H9 (cell line): ENCODE results near the gene KIAA1958. TPM values are rescaled to one million over a fixed set of nuclear protein-coding genes. Genes with fewer than 3 reads are reported as not detected.

Source experiments
- DNase-seq: peaks from one replicate; pipeline ENCODE4 v3.0.0-alpha.2; 2017
- H2AFZ ChIP-seq: one replicate; pipeline ENCODE4 v1.6.1; 2013; ENCODE audit warnings: mild to moderate bottlenecking, low read length, control low read depth, moderate library complexity
- H2AK5ac ChIP-seq: 2 replicates; pipeline ENCODE4 v1.6.1; 2013; ENCODE audit warnings: low read length, control low read depth, mixed read lengths; ENCODE audit not compliant: insufficient read length
- H2BK120ac ChIP-seq: one replicate; pipeline ENCODE4 v1.6.1; 2013; ENCODE audit warnings: low read depth, mild to moderate bottlenecking, low read length, control low read depth, inconsistent platforms; ENCODE audit not compliant: poor library complexity, severe bottlenecking
- H2BK12ac ChIP-seq: 2 replicates; pipeline ENCODE4 v1.6.1; 2013; ENCODE audit warnings: low read length, control low read depth, mixed read lengths, low read depth; ENCODE audit not compliant: insufficient read length
- H2BK15ac ChIP-seq: 2 replicates; pipeline ENCODE4 v1.6.1; 2013; ENCODE audit warnings: low read depth, low read length, control low read depth
- H2BK20ac ChIP-seq: one replicate; pipeline ENCODE4 v1.6.1; 2013; ENCODE audit warnings: low read depth, mild to moderate bottlenecking, low read length, control low read depth, inconsistent platforms; ENCODE audit not compliant: poor library complexity, severe bottlenecking
- H2BK5ac ChIP-seq: 2 replicates; pipeline ENCODE4 v1.6.1; 2013; ENCODE audit warnings: low read length, control low read depth, mixed read lengths; ENCODE audit not compliant: insufficient read length
- H3K14ac ChIP-seq: 2 replicates; pipeline ENCODE4 v1.6.1; 2013; ENCODE audit warnings: low read length, control low read depth; ENCODE audit not compliant: insufficient read depth
- H3K18ac ChIP-seq: 2 replicates; pipeline ENCODE4 v1.6.1; 2013; ENCODE audit warnings: low read depth, mild to moderate bottlenecking, mixed read lengths, low read length, control low read depth; ENCODE audit not compliant: insufficient read length
- H3K23ac ChIP-seq: 2 replicates; pipeline ENCODE4 v1.6.1; 2013; ENCODE audit warnings: low read length, control low read depth, mixed read lengths, low read depth; ENCODE audit not compliant: insufficient read length
- H3K23me2 ChIP-seq: 2 replicates; pipeline ENCODE4 v1.6.1; 2013; ENCODE audit warnings: low read depth, mild to moderate bottlenecking, mixed read lengths, low read length, control low read depth; ENCODE audit not compliant: insufficient read length, poor library complexity, severe bottlenecking
- H3K27ac ChIP-seq: 2 replicates; pipeline ENCODE4 v1.5.1; 2013; ENCODE audit warnings: low read length, control low read depth, mixed read lengths, low read depth; ENCODE audit not compliant: insufficient read length
- H3K27me3 ChIP-seq: 2 replicates; pipeline ENCODE4 v1.6.1; 2013; ENCODE audit warnings: low read length, control low read depth, inconsistent platforms; ENCODE audit not compliant: insufficient read depth
- H3K4ac ChIP-seq: 2 replicates; pipeline ENCODE4 v1.6.1; 2013; ENCODE audit warnings: low read depth, mild to moderate bottlenecking, control low read depth, inconsistent platforms, low read length, moderate library complexity
- H3K4me1 ChIP-seq: 2 replicates; pipeline ENCODE4 v1.6.1; 2013; ENCODE audit warnings: low read length, control low read depth, inconsistent platforms; ENCODE audit not compliant: insufficient read depth
- H3K4me2 ChIP-seq: 2 replicates; pipeline ENCODE4 v1.6.1; 2013; ENCODE audit warnings: low read length, control low read depth, mixed read lengths; ENCODE audit not compliant: insufficient read length, insufficient read depth
- H3K56ac ChIP-seq: 2 replicates; pipeline ENCODE4 v1.6.1; 2013; ENCODE audit warnings: low read depth, mild to moderate bottlenecking, mixed read lengths, low read length, control low read depth; ENCODE audit not compliant: insufficient read length
- H3K79me1 ChIP-seq: 2 replicates; pipeline ENCODE4 v1.6.1; 2013; ENCODE audit warnings: low read depth, mild to moderate bottlenecking, moderate library complexity, low read length, control low read depth, inconsistent platforms; ENCODE audit not compliant: insufficient read depth, poor library complexity, severe bottlenecking
- H3K79me2 ChIP-seq: 2 replicates; pipeline ENCODE4 v1.6.1; 2013; ENCODE audit warnings: low read length, control low read depth, inconsistent platforms; ENCODE audit not compliant: insufficient read depth
- H3K9ac ChIP-seq: 2 replicates; pipeline ENCODE4 v1.6.1; 2013; ENCODE audit warnings: low read length, control low read depth, mixed read lengths; ENCODE audit not compliant: insufficient read length; ENCODE audit errors: extremely low read depth
- H3K9me3 ChIP-seq: one replicate; pipeline ENCODE4 v1.6.1; 2013; ENCODE audit warnings: low read depth, low read length, inconsistent platforms; ENCODE audit not compliant: control insufficient read depth
- H3T11ph ChIP-seq: one replicate; pipeline ENCODE4 v1.6.1; 2013; ENCODE audit warnings: mild to moderate bottlenecking, low read length, control low read depth, inconsistent platforms
- H4K20me1 ChIP-seq: one replicate; pipeline ENCODE4 v1.6.1; 2013; ENCODE audit not compliant: control insufficient read depth, insufficient read length, insufficient read depth
- H4K5ac ChIP-seq: 2 replicates; pipeline ENCODE4 v1.6.1; 2013; ENCODE audit warnings: low read depth, mild to moderate bottlenecking, mixed read lengths, low read length, control low read depth; ENCODE audit not compliant: insufficient read length
- H4K8ac ChIP-seq: replicated peaks from 2 replicates; pipeline ENCODE4 v1.6.1; 2013; ENCODE audit warnings: low read length, control low read depth, mixed read lengths, low read depth; ENCODE audit not compliant: insufficient read length
- H4K91ac ChIP-seq: 2 replicates; pipeline ENCODE4 v1.6.1; 2013; ENCODE audit warnings: low read depth, mild to moderate bottlenecking, moderate library complexity, mixed read lengths, low read length, control low read depth; ENCODE audit not compliant: insufficient read length
- H3K27ac Mint-ChIP-seq, 3 experiments: 2 replicates in 2 of 3; 3 replicates in 1 of 3; pipeline ENCODE4 v1.8.0; 2020 to 2021; ENCODE audit warnings: mixed read lengths in 3 of 3, mild to moderate bottlenecking in 1 of 3, moderate library complexity in 1 of 3
- H3K27me3 Mint-ChIP-seq: 2 replicates; pipeline ENCODE4 v1.8.0; 2021; ENCODE audit warnings: low read depth, mild to moderate bottlenecking, moderate library complexity, mixed read lengths
- H3K36me3 Mint-ChIP-seq, 3 experiments: 2 replicates in 2 of 3; 3 replicates in 1 of 3; pipeline ENCODE4 v1.8.0; 2020 to 2021; ENCODE audit warnings: low read depth in 3 of 3, mixed read lengths in 3 of 3; ENCODE audit not compliant: insufficient read depth in 1 of 3
- H3K4me1 Mint-ChIP-seq, 2 experiments: 2 replicates each; pipeline ENCODE4 v1.8.0; 2020; ENCODE audit warnings: mixed read lengths in 2 of 2
- H3K4me3 Mint-ChIP-seq, 2 experiments: 2 replicates in 1 of 2; 3 replicates in 1 of 2; pipeline ENCODE4 v1.8.0; 2020 to 2021; ENCODE audit warnings: mild to moderate bottlenecking in 2 of 2, mixed read lengths in 2 of 2, moderate library complexity in 1 of 2
- H3K9me3 Mint-ChIP-seq, 2 experiments: 2 replicates in 1 of 2; 3 replicates in 1 of 2; pipeline ENCODE4 v1.8.0; 2020; ENCODE audit warnings: mild to moderate bottlenecking in 2 of 2, mixed read lengths in 2 of 2, moderate library complexity in 1 of 2
- whole genome bisulfite sequencing: extraction: QIAGEN DNeasy Blood & Tissue Kit; methylation state at CpG from one replicate; pipeline ENCODE4 v1.1.7; 2013; ENCODE audit warnings: missing lambda C conversion rate, low lambda C conversion rate, mixed read lengths; ENCODE audit not compliant: insufficient read length; ENCODE audit errors: extremely low coverage; 5-methylcytosine and 5-hydroxymethylcytosine counted together
- total RNA-seq: library from RNA; stranded (reverse); gene quantifications from 2 replicates; pipeline ENCODE4 v1.2.1, GENCODE V29; 2021
- TF ChIP-seq, protein P1 (sequence below): fragments of 200-600 bp; sonication (generic); conservative IDR thresholded peaks from 3 replicates; pipeline ENCODE4 v1.8.0; 2021; ENCODE audit warnings: antibody characterized with exemption, mild to moderate bottlenecking

The KIAA1958 gene
- total RNA-seq, 1 experiment from 2014 or later, result 34.0 TPM

DNA sequence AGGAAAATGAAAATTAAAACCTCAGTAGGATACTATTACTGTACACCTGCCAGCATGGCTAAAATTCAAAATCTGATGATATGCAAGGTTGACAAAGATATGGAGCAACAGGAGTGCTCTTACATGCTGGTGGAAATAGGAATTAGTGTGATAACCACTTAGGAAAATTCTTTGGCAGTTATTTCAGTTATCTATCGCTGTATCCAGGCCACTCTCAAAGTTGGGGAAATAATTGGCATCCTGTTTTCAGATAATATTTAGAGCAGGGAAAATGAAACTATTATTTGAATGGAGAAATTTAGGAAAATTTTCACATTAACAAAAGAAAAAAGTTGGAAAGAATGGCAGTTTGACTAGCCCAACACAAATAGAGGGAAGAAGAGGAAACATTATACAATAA lies 50.9 kb downstream of the KIAA1958 start:
- no peak overlapping the region for H3K27ac ChIP-seq
- H4K5ac ChIP-seq, result no peak overlapping the region
- no peak overlapping the region for H4K8ac ChIP-seq
- H3K79me1 ChIP-seq, result peaks cover 4% of the 10 kb centered on the region
- H2AFZ ChIP-seq, result no peak overlapping the region
- no peak overlapping the region for H2BK15ac ChIP-seq
- no peak overlapping the region for H3K9ac ChIP-seq
- no peak overlapping the region for H2BK20ac ChIP-seq
- H3K4me2 ChIP-seq, result no peak overlapping the region
- H3K18ac ChIP-seq, result no peak overlapping the region
- no peak for DNase-seq
- Mint-ChIP-seq H3K4me3 (no peak overlapping the region), H3K4me1 (peaks cover 7 to 14% of the 10 kb centered on the region in 2 experiments), H3K9me3 (no peaks in the 10 kb centered on the region), H3K36me3 (peaks cover 7 to 8% (median 7%) of the 10 kb centered on the region in 3 experiments), H3K27ac (no peak overlapping the region), H3K27me3 (no peaks in the 10 kb centered on the region)
- H3K79me2 ChIP-seq, result no peaks in the 10 kb centered on the region; the same call in 1 of the 2 replicates
- H3K27me3 ChIP-seq, result no peaks in the 10 kb centered on the region
- H3K23me2 ChIP-seq, result no peaks in the 10 kb centered on the region
- no peaks in the 10 kb centered on the region for H3K4me1 ChIP-seq
- no peak overlapping the region for H3T11ph ChIP-seq
- H2BK120ac ChIP-seq, result no peak overlapping the region
- H2BK12ac ChIP-seq, result no peak overlapping the region
- no peak overlapping the region for H3K23ac ChIP-seq
- H2AK5ac ChIP-seq, result no peak overlapping the region
- H4K91ac ChIP-seq, result no peak overlapping the region
- WGBS, result no CpG with 5 or more reads among the region's 1 CpG
- TF ChIP-seq, protein P1, sequence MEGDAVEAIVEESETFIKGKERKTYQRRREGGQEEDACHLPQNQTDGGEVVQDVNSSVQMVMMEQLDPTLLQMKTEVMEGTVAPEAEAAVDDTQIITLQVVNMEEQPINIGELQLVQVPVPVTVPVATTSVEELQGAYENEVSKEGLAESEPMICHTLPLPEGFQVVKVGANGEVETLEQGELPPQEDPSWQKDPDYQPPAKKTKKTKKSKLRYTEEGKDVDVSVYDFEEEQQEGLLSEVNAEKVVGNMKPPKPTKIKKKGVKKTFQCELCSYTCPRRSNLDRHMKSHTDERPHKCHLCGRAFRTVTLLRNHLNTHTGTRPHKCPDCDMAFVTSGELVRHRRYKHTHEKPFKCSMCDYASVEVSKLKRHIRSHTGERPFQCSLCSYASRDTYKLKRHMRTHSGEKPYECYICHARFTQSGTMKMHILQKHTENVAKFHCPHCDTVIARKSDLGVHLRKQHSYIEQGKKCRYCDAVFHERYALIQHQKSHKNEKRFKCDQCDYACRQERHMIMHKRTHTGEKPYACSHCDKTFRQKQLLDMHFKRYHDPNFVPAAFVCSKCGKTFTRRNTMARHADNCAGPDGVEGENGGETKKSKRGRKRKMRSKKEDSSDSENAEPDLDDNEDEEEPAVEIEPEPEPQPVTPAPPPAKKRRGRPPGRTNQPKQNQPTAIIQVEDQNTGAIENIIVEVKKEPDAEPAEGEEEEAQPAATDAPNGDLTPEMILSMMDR, result no peak
- no peak overlapping the region for H3K14ac ChIP-seq
- no peaks in the 10 kb centered on the region for H4K20me1 ChIP-seq
- no peaks in the 10 kb centered on the region for H3K9me3 ChIP-seq
- H3K4ac ChIP-seq, result no peak overlapping the region
- H3K56ac ChIP-seq, result no peak overlapping the region
- H2BK5ac ChIP-seq, result no peak overlapping the region
